Activated naive CD4-positive, alpha-beta T cell treated with anti-CD3 and anti-CD28 coated beads, Interleukin-2, amount 50 U/mL, for 24 hours (primary cell): Measurements from ENCODE around the gene RGMA.
A peak's percentile ranks its signal among the peaks of the same experiment; 100 is the strongest.

Source experiments
- H3K27ac Mint-ChIP-seq: one replicate; pipeline ENCODE4 v1.8.0; 2021; ENCODE audit warnings: mild to moderate bottlenecking, mixed read lengths
- H3K27me3 Mint-ChIP-seq: one replicate; pipeline ENCODE4 v1.8.0; 2021; ENCODE audit warnings: mixed read lengths
- H3K36me3 Mint-ChIP-seq: one replicate; pipeline ENCODE4 v1.8.0; 2021; ENCODE audit warnings: mixed read lengths
- H3K4me1 Mint-ChIP-seq: one replicate; pipeline ENCODE4 v1.8.0; 2021; ENCODE audit warnings: mixed read lengths
- H3K4me3 Mint-ChIP-seq: one replicate; pipeline ENCODE4 v1.8.0; 2021; ENCODE audit warnings: mild to moderate bottlenecking, mixed read lengths
- H3K9me3 Mint-ChIP-seq: one replicate; pipeline ENCODE4 v1.8.0; 2021; ENCODE audit warnings: mixed read lengths

RGMA gene

GRCh38 chr15:93028632-93029213 is 60.3 kb downstream of the RGMA start:
- no peaks in the 10 kb centered on the region for H3K9me3 Mint-ChIP-seq
- H3K36me3 Mint-ChIP-seq = peaks cover 9% of the 10 kb centered on the region
- H3K27me3 Mint-ChIP-seq = no peaks in the 10 kb centered on the region
- H3K4me3 Mint-ChIP-seq = no peak overlapping the region
- peak overlapping the region; percentile 77 for H3K27ac Mint-ChIP-seq
- H3K4me1 Mint-ChIP-seq = peaks cover 50% of the 10 kb centered on the region

DNA sequence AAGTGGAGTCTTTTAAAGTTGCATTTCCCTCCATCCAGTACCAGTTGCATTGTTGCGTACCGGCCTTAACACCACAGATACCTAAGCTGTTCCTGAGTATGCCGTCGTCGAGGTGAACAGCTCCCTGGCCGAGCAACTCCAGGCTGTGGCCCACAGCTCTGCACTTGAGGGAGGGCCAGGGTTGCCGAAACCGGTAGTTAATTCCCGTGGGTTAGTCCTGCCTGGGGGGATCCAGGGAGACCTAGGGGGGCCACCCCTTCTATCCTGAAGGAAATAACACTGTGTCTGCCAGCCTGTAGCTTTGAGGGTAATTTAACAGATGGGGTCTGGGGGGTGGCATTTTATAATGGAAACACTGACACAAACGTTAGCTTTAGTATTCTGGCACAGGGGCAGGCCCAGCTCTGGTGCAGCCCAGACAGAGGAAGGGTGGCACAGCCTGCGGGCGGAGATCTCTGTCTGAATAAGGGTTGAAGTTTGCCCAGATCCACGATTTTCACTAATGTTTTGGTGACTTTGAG is 60.8 kb downstream of the RGMA start:
- H3K4me3 Mint-ChIP-seq = no peak overlapping the region

GRCh38 chr15:93027413-93027812 is 61.6 kb downstream of the RGMA start:
- Mint-ChIP-seq H3K9me3 (no peaks in the 10 kb centered on the region), H3K27ac (no peak overlapping the region), H3K36me3 (peaks cover 20% of the 10 kb centered on the region), H3K4me3 (no peak overlapping the region), H3K4me1 (peaks cover 63% of the 10 kb centered on the region), H3K27me3 (no peaks in the 10 kb centered on the region)

More for the DNA sequence above, 60.8 kb downstream of the RGMA start:
- H3K9me3 Mint-ChIP-seq = no peaks in the 10 kb centered on the region
- H3K27ac Mint-ChIP-seq = peak overlapping the region; percentile 77
- H3K27me3 Mint-ChIP-seq = no peaks in the 10 kb centered on the region
- H3K36me3 Mint-ChIP-seq = peaks cover 13% of the 10 kb centered on the region
- H3K4me1 Mint-ChIP-seq = peaks cover 55% of the 10 kb centered on the region

- H3K36me3 Mint-ChIP-seq = peaks cover 23% of the 10 kb centered on the region
- H3K4me1 Mint-ChIP-seq = peaks cover 73% of the 10 kb centered on the region
- H3K4me3 Mint-ChIP-seq = no peak overlapping the region
These were observed 62.6 kb downstream of the RGMA start for GRCh38 chr15:93026380-93026817.

DNA sequence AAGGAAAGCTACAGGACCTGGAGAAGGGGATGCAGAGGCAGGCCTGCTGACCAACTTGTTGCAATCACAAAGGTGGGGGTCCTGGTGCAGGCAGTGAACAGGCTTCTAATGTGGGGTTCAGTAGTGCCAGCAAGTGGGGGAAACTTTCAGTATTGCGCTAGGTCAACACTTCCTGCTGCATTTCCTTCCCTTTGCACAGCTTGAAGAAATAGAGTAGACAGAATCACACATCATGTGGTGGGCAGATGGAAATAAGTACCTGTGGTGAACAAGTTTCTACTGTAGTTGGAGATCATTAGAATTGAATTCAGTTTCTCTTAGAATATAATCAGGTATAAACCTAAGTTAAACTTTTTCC is 63.4 kb downstream of the RGMA start:
- Mint-ChIP-seq H3K9me3 (no peaks in the 10 kb centered on the region), H3K36me3 (peaks cover 29% of the 10 kb centered on the region), H3K27ac (peak overlapping the region; percentile 90), H3K4me1 (peaks cover 78% of the 10 kb centered on the region), H3K4me3 (no peak overlapping the region), H3K27me3 (no peaks in the 10 kb centered on the region)

More at GRCh38 chr15:93026380-93026817, 62.6 kb downstream of the RGMA start:
- Mint-ChIP-seq H3K27me3 (no peaks in the 10 kb centered on the region), H3K27ac (peak overlapping the region; percentile 90), H3K9me3 (no peaks in the 10 kb centered on the region)

DNA sequence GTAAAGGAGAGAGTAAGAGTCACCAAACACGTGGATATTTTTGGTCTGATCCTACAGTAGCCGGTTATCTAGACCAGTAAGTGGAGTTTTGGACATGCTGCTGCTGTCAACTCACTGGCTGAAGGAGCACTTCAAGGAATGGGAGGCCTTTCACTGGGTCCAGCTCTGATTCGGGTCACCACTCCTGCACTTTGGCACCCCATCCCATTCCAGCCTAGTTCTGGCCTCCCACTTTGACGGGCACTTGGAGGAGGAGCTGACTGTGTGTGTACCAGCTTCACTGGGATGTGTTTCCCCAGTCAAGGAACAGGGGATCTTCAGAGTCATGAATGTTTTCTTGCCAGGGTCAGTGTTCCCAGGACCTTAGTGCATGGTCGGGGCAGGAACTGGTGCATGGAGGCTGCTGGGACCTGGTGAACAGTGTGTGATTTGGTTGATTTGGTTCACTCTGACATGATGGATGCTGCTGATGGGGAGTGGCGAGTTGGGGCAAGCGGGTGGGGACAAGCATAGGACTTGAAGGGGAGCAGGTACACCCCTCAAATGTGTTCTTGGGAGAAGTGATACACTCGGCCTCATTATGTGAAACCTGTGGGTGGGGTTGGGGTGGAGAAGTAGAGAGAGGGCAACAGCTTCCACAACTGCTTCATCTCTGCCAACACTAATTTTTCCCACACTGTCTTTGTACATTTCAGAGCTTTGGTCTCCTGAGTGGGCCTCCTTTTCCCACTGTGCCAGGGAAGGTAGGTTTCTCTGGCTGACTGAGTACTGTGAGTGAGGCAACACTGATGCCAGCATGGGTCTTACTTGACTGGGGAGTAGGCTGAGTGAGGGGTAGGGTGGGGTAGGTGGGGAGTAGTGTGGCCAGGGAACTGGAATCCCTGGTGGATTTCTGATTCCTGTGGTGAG is 64.0 kb downstream of the RGMA start:
- H3K36me3 Mint-ChIP-seq = peaks cover 34% of the 10 kb centered on the region

GRCh38 chr15:93024293-93024692 is 64.7 kb downstream of the RGMA start:
- Mint-ChIP-seq H3K9me3 (no peaks in the 10 kb centered on the region), H3K36me3 (peaks cover 36% of the 10 kb centered on the region), H3K27me3 (no peaks in the 10 kb centered on the region), H3K4me1 (peaks cover 76% of the 10 kb centered on the region), H3K4me3 (no peak overlapping the region), H3K27ac (peak overlapping the region; percentile 91)

More for the DNA sequence above, 64.0 kb downstream of the RGMA start:
- no peaks in the 10 kb centered on the region for H3K9me3 Mint-ChIP-seq
- peak overlapping the region; percentile 91 for H3K27ac Mint-ChIP-seq
- H3K4me3 Mint-ChIP-seq = no peak overlapping the region
- peaks cover 78% of the 10 kb centered on the region for H3K4me1 Mint-ChIP-seq
- H3K27me3 Mint-ChIP-seq = no peaks in the 10 kb centered on the region

DNA sequence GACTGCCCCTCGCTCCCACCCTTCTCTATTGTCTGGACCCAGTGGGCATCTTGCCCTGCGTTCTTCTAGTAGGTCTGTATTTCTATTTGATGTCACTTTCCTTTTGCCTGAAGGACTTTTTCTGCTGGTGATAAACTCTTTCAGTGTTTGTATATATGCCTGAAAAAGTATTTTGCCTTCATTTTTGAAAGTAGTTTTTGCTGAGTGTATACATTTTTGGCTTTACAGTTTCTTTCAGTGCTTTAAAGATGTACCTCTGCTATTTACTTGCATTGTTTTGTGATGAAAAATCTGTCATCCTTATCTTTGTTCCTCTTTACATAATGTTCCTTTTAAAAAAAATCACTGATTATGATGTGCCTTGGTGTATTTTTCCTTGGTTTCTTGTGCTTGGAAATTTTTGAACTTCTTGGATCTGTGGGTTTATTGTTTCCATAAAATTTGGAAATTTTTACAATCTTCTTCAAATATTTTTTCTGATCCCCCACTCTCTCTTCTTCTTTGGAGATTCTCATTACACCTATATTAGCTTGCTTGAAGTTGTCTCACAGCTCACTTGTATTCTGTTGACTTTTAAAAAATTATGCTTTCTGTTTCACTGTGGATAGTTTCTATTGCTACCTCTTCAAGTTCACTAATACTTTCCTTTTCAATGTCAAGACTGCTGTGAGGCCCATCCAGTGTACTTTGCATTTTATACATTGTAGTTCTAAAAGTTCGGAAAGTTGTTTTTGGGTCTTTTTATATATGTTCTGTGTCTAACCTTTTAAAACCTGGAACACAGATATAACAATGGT is 67.8 kb downstream of the RGMA start:
- H3K9me3 Mint-ChIP-seq = no peaks in the 10 kb centered on the region
- H3K4me3 Mint-ChIP-seq = peak overlapping the region; percentile 71
- H3K36me3 Mint-ChIP-seq = peaks cover 48% of the 10 kb centered on the region
- no peaks in the 10 kb centered on the region for H3K27me3 Mint-ChIP-seq
- peaks cover 87% of the 10 kb centered on the region for H3K4me1 Mint-ChIP-seq
- peak overlapping the region; percentile 91 for H3K27ac Mint-ChIP-seq

GRCh38 chr15:93019971-93020370 is 69.0 kb downstream of the RGMA start:
- Mint-ChIP-seq H3K4me1 (peaks cover 78% of the 10 kb centered on the region), H3K4me3 (no peak overlapping the region), H3K27ac (peak overlapping the region; percentile 86), H3K36me3 (peaks cover 53% of the 10 kb centered on the region), H3K27me3 (no peaks in the 10 kb centered on the region), H3K9me3 (no peaks in the 10 kb centered on the region)

GRCh38 chr15:93019090-93019489 is 69.9 kb downstream of the RGMA start:
- H3K27me3 Mint-ChIP-seq = no peaks in the 10 kb centered on the region
- H3K4me3 Mint-ChIP-seq = peak overlapping the region; percentile 61
- H3K9me3 Mint-ChIP-seq = no peaks in the 10 kb centered on the region
- peaks cover 50% of the 10 kb centered on the region for H3K36me3 Mint-ChIP-seq
- H3K4me1 Mint-ChIP-seq = peaks cover 69% of the 10 kb centered on the region
- H3K27ac Mint-ChIP-seq = peak overlapping the region; percentile 93

- H3K27me3 Mint-ChIP-seq = no peaks in the 10 kb centered on the region
- peak overlapping the region; percentile 93 for H3K27ac Mint-ChIP-seq
- no peaks in the 10 kb centered on the region for H3K9me3 Mint-ChIP-seq
- peaks cover 64% of the 10 kb centered on the region for H3K4me1 Mint-ChIP-seq
- H3K36me3 Mint-ChIP-seq = peaks cover 48% of the 10 kb centered on the region
- peak overlapping the region; percentile 51 for H3K4me3 Mint-ChIP-seq
These were observed 70.4 kb downstream of the RGMA start for GRCh38 chr15:93018574-93018973.

GRCh38 chr15:93017526-93017925 is 71.5 kb downstream of the RGMA start:
- Mint-ChIP-seq H3K27me3 (no peaks in the 10 kb centered on the region), H3K36me3 (peaks cover 44% of the 10 kb centered on the region), H3K9me3 (no peaks in the 10 kb centered on the region), H3K4me1 (peaks cover 53% of the 10 kb centered on the region), H3K4me3 (no peak overlapping the region), H3K27ac (peak overlapping the region; percentile 60)

- peaks cover 8% of the 10 kb centered on the region for H3K4me1 Mint-ChIP-seq
- no peaks in the 10 kb centered on the region for H3K27me3 Mint-ChIP-seq
- H3K4me3 Mint-ChIP-seq = no peak overlapping the region
- peak overlapping the region; percentile 62 for H3K27ac Mint-ChIP-seq
- peaks cover 31% of the 10 kb centered on the region for H3K36me3 Mint-ChIP-seq
- H3K9me3 Mint-ChIP-seq = no peaks in the 10 kb centered on the region
These were observed 76.2 kb downstream of the RGMA start for GRCh38 chr15:93012786-93013185.

GRCh38 chr15:93007994-93008393 is 81.0 kb downstream of the RGMA start:
- Mint-ChIP-seq H3K36me3 (peaks cover 28% of the 10 kb centered on the region), H3K27me3 (no peaks in the 10 kb centered on the region), H3K9me3 (no peaks in the 10 kb centered on the region), H3K4me3 (no peak overlapping the region), H3K27ac (peak overlapping the region; percentile 92), H3K4me1 (peaks cover 4% of the 10 kb centered on the region)

- peaks cover 4% of the 10 kb centered on the region for H3K4me1 Mint-ChIP-seq
- no peaks in the 10 kb centered on the region for H3K9me3 Mint-ChIP-seq
- H3K27ac Mint-ChIP-seq = peak overlapping the region; percentile 47
- H3K4me3 Mint-ChIP-seq = no peak overlapping the region
- peaks cover 33% of the 10 kb centered on the region for H3K36me3 Mint-ChIP-seq
- no peaks in the 10 kb centered on the region for H3K27me3 Mint-ChIP-seq
These were observed 83.9 kb downstream of the RGMA start for GRCh38 chr15:93005133-93005532.
